Parathyroid adenoma (tissue), 2 donors: ENCODE measurements around the gene OXLD1.

Source experiments
- H2AFZ ChIP-seq: fragments of 300-600 bp; sonication (generic); one replicate; pipeline ENCODE4 v1.7.0; 2017; ENCODE audit warnings: antibody characterized with exemption, mild to moderate bottlenecking
- H3K27ac ChIP-seq: fragments of 300-600 bp; sonication (generic); one replicate; pipeline ENCODE4 v1.7.0; 2017
- H3K27me3 ChIP-seq: fragments of 300-600 bp; sonication (generic); one replicate; pipeline ENCODE4 v1.7.0; 2017; ENCODE audit warnings: low read length; ENCODE audit not compliant: control insufficient read depth, insufficient read depth
- H3K36me3 ChIP-seq: fragments of 300-600 bp; sonication (generic); one replicate; pipeline ENCODE4 v1.7.0; 2017; ENCODE audit warnings: low read length; ENCODE audit not compliant: control insufficient read depth, insufficient read depth
- H3K4me1 ChIP-seq: fragments of 300-600 bp; sonication (generic); one replicate; pipeline ENCODE4 v1.7.0; 2017; ENCODE audit warnings: control low read depth
- H3K4me2 ChIP-seq: fragments of 300-600 bp; sonication (generic); one replicate; pipeline ENCODE4 v1.7.0; 2017; ENCODE audit warnings: low read length
- H3K4me3 ChIP-seq: fragments of 300-600 bp; sonication (generic); one replicate; pipeline ENCODE4 v1.7.0; 2017; ENCODE audit warnings: low read depth, low read length
- H3K79me2 ChIP-seq: fragments of 300-600 bp; sonication (generic); one replicate; pipeline ENCODE4 v1.7.0; 2017; ENCODE audit warnings: control low read depth
- H3K9ac ChIP-seq: fragments of 300-600 bp; sonication (generic); one replicate; pipeline ENCODE4 v1.7.0; 2017; ENCODE audit warnings: mild to moderate bottlenecking
- H3K9me3 ChIP-seq: fragments of 300-600 bp; sonication (generic); one replicate; pipeline ENCODE4 v1.7.0; 2017; ENCODE audit warnings: low read length; ENCODE audit not compliant: control insufficient read depth
- TF ChIP-seq, protein P1 (sequence below): fragments of 300-600 bp; sonication (generic); IDR thresholded peaks from one replicate; pipeline ENCODE4 v1.7.0; 2017; ENCODE audit warnings: antibody characterized with exemption, mild to moderate bottlenecking
- donor health status: primary hyperparathyroidism.

The OXLD1 gene

DNA sequence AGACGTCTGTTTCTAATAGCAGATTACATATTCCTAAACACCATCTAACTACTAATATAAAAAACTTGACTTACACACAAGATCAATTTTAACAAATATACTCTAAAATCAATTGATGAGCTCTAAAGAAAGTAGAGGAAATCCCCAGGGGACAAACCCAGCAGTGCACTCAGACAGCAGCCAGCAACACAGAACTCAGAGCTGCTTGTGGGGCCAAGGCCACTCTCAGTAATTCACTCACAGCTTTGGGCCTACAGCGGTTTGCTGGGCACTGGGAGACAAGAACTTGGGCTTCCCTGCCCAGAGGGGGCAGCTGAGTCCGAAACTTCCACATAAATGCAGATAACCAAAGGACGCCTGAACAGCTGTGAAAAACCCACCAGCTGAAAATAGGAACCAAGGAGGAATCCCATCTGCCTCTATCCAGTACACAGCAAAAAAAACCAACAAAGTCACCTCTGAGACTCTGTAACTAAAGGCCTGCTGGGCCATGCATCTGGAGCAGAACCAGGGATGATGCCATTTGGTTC lies 50.9 kb downstream of the OXLD1 start:
- no peak overlapping the region for H3K4me2 ChIP-seq
- H2AFZ ChIP-seq: no peak overlapping the region
- H3K4me3 ChIP-seq: no peak overlapping the region
- TF ChIP-seq, protein P1, sequence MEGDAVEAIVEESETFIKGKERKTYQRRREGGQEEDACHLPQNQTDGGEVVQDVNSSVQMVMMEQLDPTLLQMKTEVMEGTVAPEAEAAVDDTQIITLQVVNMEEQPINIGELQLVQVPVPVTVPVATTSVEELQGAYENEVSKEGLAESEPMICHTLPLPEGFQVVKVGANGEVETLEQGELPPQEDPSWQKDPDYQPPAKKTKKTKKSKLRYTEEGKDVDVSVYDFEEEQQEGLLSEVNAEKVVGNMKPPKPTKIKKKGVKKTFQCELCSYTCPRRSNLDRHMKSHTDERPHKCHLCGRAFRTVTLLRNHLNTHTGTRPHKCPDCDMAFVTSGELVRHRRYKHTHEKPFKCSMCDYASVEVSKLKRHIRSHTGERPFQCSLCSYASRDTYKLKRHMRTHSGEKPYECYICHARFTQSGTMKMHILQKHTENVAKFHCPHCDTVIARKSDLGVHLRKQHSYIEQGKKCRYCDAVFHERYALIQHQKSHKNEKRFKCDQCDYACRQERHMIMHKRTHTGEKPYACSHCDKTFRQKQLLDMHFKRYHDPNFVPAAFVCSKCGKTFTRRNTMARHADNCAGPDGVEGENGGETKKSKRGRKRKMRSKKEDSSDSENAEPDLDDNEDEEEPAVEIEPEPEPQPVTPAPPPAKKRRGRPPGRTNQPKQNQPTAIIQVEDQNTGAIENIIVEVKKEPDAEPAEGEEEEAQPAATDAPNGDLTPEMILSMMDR: no peak
- H3K9ac ChIP-seq: no peak overlapping the region
- no peaks in the 10 kb centered on the region for H3K9me3 ChIP-seq
- no peaks in the 10 kb centered on the region for H3K4me1 ChIP-seq
- H3K27me3 ChIP-seq: no peaks in the 10 kb centered on the region
- H3K36me3 ChIP-seq: no peaks in the 10 kb centered on the region
- peaks cover 38% of the 10 kb centered on the region for H3K79me2 ChIP-seq
- H3K27ac ChIP-seq: no peak overlapping the region
